Breast epithelium (tissue), 4 donors: Measurements from ENCODE around the gene CASD1. TPM values are rescaled to one million over a fixed set of nuclear protein-coding genes. Genes with fewer than 3 reads are reported as not detected.

ENCODE experiments used
- DNase-seq, 2 donors: peaks; one replicate each; pipeline ENCODE4 v3.0.0-alpha.2; 2019; ENCODE audit warnings: low spot score in 2 of 2
- H3K27ac ChIP-seq, 2 donors: fragments of 200-600 bp; sonication (generic) in 1 of 2; one replicate each; pipeline ENCODE4 v1.5.1; 2016 to 2019; ENCODE audit warnings: mild to moderate bottlenecking in 1 of 2
- H3K27me3 ChIP-seq, 2 donors: fragments of 200-600 bp; sonication (generic) in 1 of 2; one replicate each; pipeline versions ENCODE4 v1.5.1 to v1.6.0; 2017 to 2019; ENCODE audit warnings: control low read depth in 1 of 2, mild to moderate bottlenecking in 1 of 2
- H3K36me3 ChIP-seq: fragments of 200-600 bp; one replicate; pipeline ENCODE4 v1.5.1; 2019
- H3K4me1 ChIP-seq, 2 donors: fragments of 200-600 bp; sonication (generic); one replicate each; pipeline ENCODE4 v1.5.1; 2016 to 2019; ENCODE audit warnings: control low read depth in 1 of 2
- H3K4me3 ChIP-seq, 3 donors: fragments of 200-600 bp; sonication (generic); 1 replicate in 2 of 3; 2 replicates in 1 of 3; pipeline ENCODE4 v1.5.1; 2016 to 2019; ENCODE audit warnings: mild to moderate bottlenecking in 3 of 3, moderate library complexity in 2 of 3
- H3K9me3 ChIP-seq, 2 donors: fragments of 200-600 bp; sonication (generic) in 1 of 2; one replicate each; pipeline ENCODE4 v1.5.1; 2016 to 2019; ENCODE audit warnings: control low read depth in 1 of 2
- POLR2A ChIP-seq: fragments of 450-650 bp; IDR thresholded peaks from one replicate; pipeline ENCODE4 v1.6.1; 2016; ENCODE audit warnings: antibody characterized with exemption, mild to moderate bottlenecking, moderate library complexity
- POLR2AphosphoS5 ChIP-seq, 3 donors: sonication (generic); formaldehyde crosslinking; IDR thresholded peaks; one replicate each; pipeline ENCODE4 v1.6.1; 2017; ENCODE audit warnings: antibody characterized with exemption in 3 of 3
- intact Hi-C: fragments of 100-400 bp; cut with DNase I; formaldehyde crosslinking; loops from one replicate; pipeline ENCODE4 v1.15.1; 2023; ENCODE audit warnings: low total_unique reads
- total RNA-seq, 3 donors: library from RNA; depleted of rRNA; stranded (reverse); fragments of >200 nt; gene quantifications; one replicate each; pipeline ENCODE4 v1.1.0, GENCODE V29; 2016
- TF ChIP-seq, protein P1 (sequence below), 3 donors: fragments of 450-650 bp; IDR thresholded peaks; one replicate each; pipeline ENCODE4 v1.5.1; 2016 to 2017; ENCODE audit warnings: antibody characterized with exemption in 3 of 3, mild to moderate bottlenecking in 3 of 3, moderate library complexity in 3 of 3

CASD1 gene
- total RNA-seq, 3 donors from 2014 or later, result 23.7 to 53.6 (median 27.5) TPM

DNA sequence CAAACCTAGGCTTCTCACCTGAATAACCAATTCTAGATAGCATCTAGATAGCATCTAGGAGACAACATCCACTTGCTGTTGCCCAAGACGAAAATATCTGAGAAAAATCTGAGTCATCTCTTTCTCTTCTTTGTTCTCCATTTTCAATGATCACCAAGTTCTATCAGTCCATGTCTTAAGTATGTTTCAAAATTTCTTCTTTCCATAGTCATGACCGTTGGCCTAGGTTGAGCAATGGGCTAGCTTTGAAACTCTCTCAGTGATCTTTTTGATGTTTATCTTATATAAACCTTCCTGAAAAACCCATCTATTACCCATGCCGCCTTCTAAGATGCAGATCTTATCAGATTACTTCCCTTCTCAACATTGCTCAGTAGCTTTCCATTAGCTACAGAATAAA, 23.4 kb upstream of the CASD1 start:
- Histone ChIP-seq H3K4me3 (no peak overlapping the region), H3K27me3 (no peaks in the 10 kb centered on the region), H3K27ac (no peak overlapping the region), H3K4me1 (no peaks in the 10 kb centered on the region), H3K36me3 (no peaks in the 10 kb centered on the region), H3K9me3 (no peaks in the 10 kb centered on the region)
- intact Hi-C loops, result no loop called here
- TF ChIP-seq POLR2A (no peak), POLR2AphosphoS5 (IDR thresholded peaks at IDR 0.05) (no peak)
- TF ChIP-seq, protein P1, sequence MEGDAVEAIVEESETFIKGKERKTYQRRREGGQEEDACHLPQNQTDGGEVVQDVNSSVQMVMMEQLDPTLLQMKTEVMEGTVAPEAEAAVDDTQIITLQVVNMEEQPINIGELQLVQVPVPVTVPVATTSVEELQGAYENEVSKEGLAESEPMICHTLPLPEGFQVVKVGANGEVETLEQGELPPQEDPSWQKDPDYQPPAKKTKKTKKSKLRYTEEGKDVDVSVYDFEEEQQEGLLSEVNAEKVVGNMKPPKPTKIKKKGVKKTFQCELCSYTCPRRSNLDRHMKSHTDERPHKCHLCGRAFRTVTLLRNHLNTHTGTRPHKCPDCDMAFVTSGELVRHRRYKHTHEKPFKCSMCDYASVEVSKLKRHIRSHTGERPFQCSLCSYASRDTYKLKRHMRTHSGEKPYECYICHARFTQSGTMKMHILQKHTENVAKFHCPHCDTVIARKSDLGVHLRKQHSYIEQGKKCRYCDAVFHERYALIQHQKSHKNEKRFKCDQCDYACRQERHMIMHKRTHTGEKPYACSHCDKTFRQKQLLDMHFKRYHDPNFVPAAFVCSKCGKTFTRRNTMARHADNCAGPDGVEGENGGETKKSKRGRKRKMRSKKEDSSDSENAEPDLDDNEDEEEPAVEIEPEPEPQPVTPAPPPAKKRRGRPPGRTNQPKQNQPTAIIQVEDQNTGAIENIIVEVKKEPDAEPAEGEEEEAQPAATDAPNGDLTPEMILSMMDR (IDR thresholded peaks at IDR 0.05), result no peak
- DNase-seq, result no peak

DNA sequence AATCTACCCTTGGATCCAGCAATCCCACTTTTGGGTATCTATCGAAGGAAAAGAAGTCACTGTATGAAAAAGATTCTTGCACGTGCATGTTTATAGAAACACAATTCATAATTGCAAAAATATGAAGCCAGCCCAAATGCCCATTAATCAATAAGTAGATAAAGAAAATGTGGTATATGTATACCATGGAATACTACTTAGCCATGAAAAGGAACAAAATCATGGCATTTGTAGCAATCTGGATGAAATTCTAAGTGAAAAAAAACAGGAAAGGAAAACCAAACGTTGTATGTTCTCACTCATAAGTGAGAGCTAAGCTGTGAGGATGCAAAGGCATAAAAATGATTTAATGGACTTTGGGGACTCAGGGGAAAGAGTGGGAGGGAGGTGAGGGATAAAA, 18.2 kb upstream of the CASD1 start:
- no peak for DNase-seq
- Histone ChIP-seq H3K27me3 (no peaks in the 10 kb centered on the region), H3K27ac (no peak overlapping the region), H3K9me3 (no peaks in the 10 kb centered on the region), H3K36me3 (no peaks in the 10 kb centered on the region), H3K4me3 (no peak overlapping the region), H3K4me1 (no peaks in the 10 kb centered on the region)
- TF ChIP-seq POLR2A, result no peak
- intact Hi-C loops, result no loop called here

DNA sequence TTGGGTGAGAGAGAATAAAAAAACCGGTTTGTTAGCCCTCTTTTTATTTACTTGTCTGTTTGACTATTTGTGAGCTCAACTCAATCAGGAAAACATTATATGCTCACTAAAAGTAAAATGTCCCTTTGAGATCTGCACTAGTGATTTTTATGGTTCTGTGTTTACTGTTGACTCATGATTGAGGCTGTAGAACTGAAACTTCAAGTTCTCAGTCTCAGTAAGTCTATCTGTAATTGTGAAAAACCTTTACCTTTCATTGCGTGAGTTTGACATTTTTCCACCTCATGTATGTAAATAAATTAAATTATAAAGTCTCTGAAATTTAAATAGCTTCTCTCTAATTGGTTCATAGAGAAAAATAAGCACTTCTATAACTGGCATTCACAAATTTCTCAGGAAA, 17.0 kb upstream of the CASD1 start:
- H3K27me3 ChIP-seq, result no peaks in the 10 kb centered on the region
- H3K4me3 ChIP-seq, result no peak overlapping the region
- peaks cover 7 to 8% of the 10 kb centered on the region in 2 donors for H3K9me3 ChIP-seq
- DNase-seq, result no peak
- no peak overlapping the region for H3K27ac ChIP-seq
- H3K4me1 ChIP-seq, result no peaks in the 10 kb centered on the region
- no peaks in the 10 kb centered on the region for H3K36me3 ChIP-seq
- no peak for TF ChIP-seq POLR2AphosphoS5 (IDR thresholded peaks at IDR 0.05)
- no peak for TF ChIP-seq POLR2A
- intact Hi-C loops, result no loop called here

DNA sequence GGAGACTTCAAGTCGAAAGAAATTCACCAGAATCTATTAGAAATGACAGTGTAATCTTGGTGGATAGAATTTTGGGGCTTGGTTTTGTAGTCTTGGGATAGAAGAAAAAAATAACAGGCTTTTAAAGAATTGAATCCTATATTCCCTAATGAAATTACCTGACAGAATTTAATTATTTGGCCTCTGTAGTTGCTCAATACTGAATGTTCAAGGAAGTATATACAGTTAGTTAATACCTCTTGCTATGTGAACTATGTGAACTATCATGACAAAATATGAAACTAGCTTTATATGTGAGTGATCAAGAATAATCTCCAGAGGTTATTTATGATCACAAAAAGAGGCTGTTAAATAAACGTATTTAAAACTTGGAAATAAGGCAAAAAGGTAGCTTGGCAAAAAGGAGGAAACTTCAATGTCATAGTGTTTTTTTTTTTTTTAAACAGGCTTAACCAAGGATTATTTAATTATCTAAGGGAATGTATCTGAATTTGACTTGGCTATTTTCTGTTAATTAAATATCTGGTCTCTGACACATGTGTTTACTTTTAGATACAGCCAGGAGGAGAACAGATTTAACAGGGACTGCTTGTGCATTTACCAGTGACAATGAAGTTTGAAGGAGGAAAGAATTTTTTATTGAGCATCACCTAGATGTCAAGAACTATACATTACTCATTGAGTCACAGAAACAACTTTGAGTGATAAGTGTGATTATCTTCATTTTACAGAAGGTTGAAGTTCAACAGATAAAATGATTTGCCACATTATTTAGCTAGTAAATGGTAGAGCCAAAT, 11.5 kb upstream of the CASD1 start:
- TF ChIP-seq POLR2AphosphoS5 (IDR thresholded peaks at IDR 0.05), result no peak
- TF ChIP-seq POLR2A, result no peak
- TF ChIP-seq, protein P1 (IDR thresholded peaks at IDR 0.05), result no peak
- Histone ChIP-seq H3K9me3 (peaks cover 7 to 8% of the 10 kb centered on the region in 2 donors), H3K27ac (no peak overlapping the region), H3K27me3 (no peaks in the 10 kb centered on the region), H3K4me3 (no peak overlapping the region), H3K36me3 (no peaks in the 10 kb centered on the region), H3K4me1 (no peaks in the 10 kb centered on the region)
- DNase-seq, result no peak
- intact Hi-C loops, result no loop called here

DNA sequence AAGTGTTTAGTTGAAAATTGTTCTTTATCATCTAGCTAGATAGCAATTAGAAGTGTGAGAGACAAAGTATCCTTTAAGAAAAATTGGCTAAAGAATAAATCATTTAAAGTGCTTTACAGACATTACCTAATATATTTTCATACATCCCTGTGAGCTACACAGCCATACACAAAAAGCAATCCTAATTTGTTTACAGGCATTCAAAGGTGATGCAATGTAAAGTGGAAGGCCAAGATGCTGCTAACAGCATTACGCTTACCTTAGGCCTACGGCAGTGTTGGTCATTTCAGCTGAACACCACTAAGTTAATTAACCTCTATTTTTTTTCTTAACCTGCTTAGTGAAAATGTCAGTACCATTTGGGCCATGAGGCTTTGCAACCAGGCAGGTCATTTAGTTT, 10.7 kb upstream of the CASD1 start:
- Histone ChIP-seq H3K27ac (no peak overlapping the region), H3K27me3 (no peaks in the 10 kb centered on the region), H3K4me3 (no peak overlapping the region), H3K36me3 (no peaks in the 10 kb centered on the region), H3K9me3 (peaks cover 7 to 8% of the 10 kb centered on the region in 2 donors), H3K4me1 (no peaks in the 10 kb centered on the region)
- intact Hi-C loops, result no loop called here
- DNase-seq, result no peak
- TF ChIP-seq POLR2AphosphoS5 (IDR thresholded peaks at IDR 0.05), result no peak
- no peak for TF ChIP-seq POLR2A
- TF ChIP-seq, protein P1 (IDR thresholded peaks at IDR 0.05), result no peak

DNA sequence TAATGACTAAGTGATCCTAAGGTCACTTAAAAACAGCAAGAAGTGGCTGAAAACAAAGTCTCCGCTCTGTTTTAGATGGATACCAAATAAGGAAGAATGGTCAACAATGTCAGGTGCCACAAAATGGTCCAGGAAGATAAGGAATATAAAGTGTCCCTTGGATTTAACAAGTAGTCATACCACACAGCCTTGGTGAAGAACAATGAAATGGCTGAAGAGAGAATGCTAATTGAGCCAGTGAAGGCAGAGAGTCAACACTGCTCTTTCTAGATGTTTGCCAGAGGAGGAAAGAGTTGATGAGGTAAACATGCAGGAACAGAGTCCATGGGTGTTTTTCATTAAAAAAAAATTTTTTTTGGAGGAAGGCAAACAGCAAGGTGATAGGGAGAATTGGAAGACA, 2.1 kb upstream of the CASD1 start:
- Histone ChIP-seq H3K9me3 (no peaks in the 10 kb centered on the region), H3K4me1 (no peaks in the 10 kb centered on the region), H3K4me3 (no peak overlapping the region), H3K27me3 (no peaks in the 10 kb centered on the region), H3K27ac (no peak overlapping the region), H3K36me3 (no peaks in the 10 kb centered on the region)
- intact Hi-C loops, result no loop called here
- TF ChIP-seq POLR2A, result no peak
- no peak for TF ChIP-seq POLR2AphosphoS5 (IDR thresholded peaks at IDR 0.05)
- TF ChIP-seq, protein P1 (IDR thresholded peaks at IDR 0.05), result no peak
- DNase-seq, result no peak
